SK-N-MC (cell line): ENCODE data around the gene TPRKB.

Experiments
- EZH2 ChIP-seq: fragments of 200-600 bp; sonication (generic); IDR thresholded peaks from one replicate; pipeline ENCODE4 v1.6.1; 2017; ENCODE audit warnings: antibody characterized with exemption
- POLR2AphosphoS5 ChIP-seq: IDR thresholded peaks from 2 replicates; pipeline ENCODE4 v1.6.1; 2012; ENCODE audit warnings: mild to moderate bottlenecking, low read depth, low read length, borderline replicate concordance

DNA sequence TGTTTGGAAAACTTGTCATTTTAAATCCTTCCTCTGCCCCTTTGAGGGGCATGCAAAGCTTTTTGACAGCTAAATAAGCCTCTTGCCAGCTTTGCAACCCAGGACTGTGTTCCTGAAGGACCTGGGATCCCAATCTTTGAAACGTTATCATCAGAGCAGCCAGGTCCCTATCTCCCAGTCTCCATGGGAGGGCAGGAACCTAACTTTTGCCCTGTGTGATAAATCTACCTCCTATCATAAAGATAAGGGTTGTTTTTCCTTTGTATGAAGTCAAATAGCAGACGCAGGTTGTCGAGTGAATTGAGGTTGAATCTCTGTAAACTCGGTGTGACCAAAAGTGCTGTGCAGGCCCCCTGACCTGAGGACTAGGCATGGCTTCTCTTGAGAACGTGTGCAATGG lies 30.1 kb downstream of the TPRKB start:
- TF ChIP-seq POLR2AphosphoS5, result no peak
- TF ChIP-seq EZH2, result no peak
